Glomerular endothelial cell (primary cell): ENCODE data around the gene DCX. TPM values are rescaled to one million over a fixed set of nuclear protein-coding genes. Genes with fewer than 3 reads are reported as not detected.
"Not testable (repeated sequence)": the region's sequence is repeated elsewhere in the genome, so short reads cannot be mapped to it uniquely, and the experiment has no call there.

ENCODE experiments used
- DNase-seq: peaks from one replicate; pipeline ENCODE4 v3.0.0-alpha.2; 2011; ENCODE audit warnings: low read depth, low spot score; ENCODE audit errors: extremely low read depth
- total RNA-seq: library from RNA; depleted of rRNA; stranded (reverse); fragments of >200 nt; gene quantifications from 2 replicates; pipeline ENCODE4 v1.2.3, GENCODE V29; 2015

DCX gene
- total RNA-seq, 1 donor from 2014 or later = not detected

GRCh38 chrX:111375747-111376146, 36.2 kb downstream of the DCX start:
- no peak for DNase-seq

- no peak for DNase-seq
These were observed 39.9 kb downstream of the DCX start for GRCh38 chrX:111372086-111372485.

GRCh38 chrX:111365770-111366325, 46.1 kb downstream of the DCX start:
- no peak for DNase-seq

- DNase-seq = no peak
These were observed 48.3 kb downstream of the DCX start for GRCh38 chrX:111363741-111364140.

- no peak for DNase-seq
These were observed 50.2 kb downstream of the DCX start for GRCh38 chrX:111361751-111362150.

GRCh38 chrX:111360839-111361238, 51.2 kb downstream of the DCX start:
- no peak for DNase-seq

- DNase-seq = no peak
These were observed 56.4 kb downstream of the DCX start for GRCh38 chrX:111355523-111356115.

- no peak for DNase-seq
These were observed 57.5 kb downstream of the DCX start for GRCh38 chrX:111354496-111354895.

- DNase-seq = no peak
These were observed 58.2 kb downstream of the DCX start for GRCh38 chrX:111353793-111354192.

GRCh38 chrX:111352424-111352823, 59.6 kb downstream of the DCX start:
- no peak for DNase-seq

GRCh38 chrX:111349934-111350333, 62.1 kb downstream of the DCX start:
- DNase-seq = no peak

GRCh38 chrX:111349101-111349500, 62.9 kb downstream of the DCX start:
- no peak for DNase-seq

- no peak for DNase-seq
These were observed 63.6 kb downstream of the DCX start for GRCh38 chrX:111348429-111348828.

- not testable (repeated sequence) for DNase-seq
These were observed 65.8 kb downstream of the DCX start for GRCh38 chrX:111346150-111346549.

- DNase-seq = no peak
These were observed 71.9 kb downstream of the DCX start for GRCh38 chrX:111340054-111340453.

GRCh38 chrX:111339212-111339611, 72.8 kb downstream of the DCX start:
- no peak for DNase-seq

GRCh38 chrX:111338095-111338698, 73.8 kb downstream of the DCX start:
- DNase-seq = no peak

GRCh38 chrX:111337067-111337637, 74.8 kb downstream of the DCX start:
- DNase-seq = no peak

- no peak for DNase-seq
These were observed 75.9 kb downstream of the DCX start for GRCh38 chrX:111336141-111336540.

- DNase-seq = no peak
These were observed 82.6 kb downstream of the DCX start for GRCh38 chrX:111329370-111329769.

- no peak for DNase-seq
These were observed 83.1 kb downstream of the DCX start for GRCh38 chrX:111328858-111329257.

- no peak for DNase-seq
These were observed 89.6 kb downstream of the DCX start for GRCh38 chrX:111322231-111322855.
